GM18519 (cell line): ENCODE data around the gene PKP4.

ENCODE experiments used
- ATAC-seq: cut with Tn5 transposase; IDR thresholded peaks from one replicate; pipeline ENCODE4 v1.9.1; 2021; ENCODE audit warnings: mild to moderate bottlenecking, moderate library complexity; ENCODE audit not compliant: unreplicated experiment, low FRiP score

Gene PKP4

DNA sequence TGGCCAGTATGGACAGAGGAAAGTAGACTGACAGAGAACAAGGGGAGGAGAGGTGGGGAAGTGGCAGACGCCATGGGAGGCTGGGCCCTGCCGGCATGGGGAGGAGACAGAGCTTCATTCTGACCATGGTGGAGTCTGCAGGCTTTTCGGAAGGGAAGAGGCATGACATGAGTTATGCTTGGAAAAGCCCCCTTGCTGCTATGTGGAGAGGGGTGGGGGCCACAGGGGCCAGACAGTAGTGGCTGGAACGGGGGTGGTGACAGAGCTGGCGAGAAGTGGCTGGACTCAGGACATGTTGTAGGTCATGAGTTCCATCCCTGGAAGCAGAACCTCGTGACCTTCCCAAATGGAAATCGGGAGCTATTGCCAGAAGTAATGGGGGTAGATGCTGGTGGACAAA lies 271.7 kb downstream of the PKP4 start:
- ATAC-seq, result no peak

- no peak for ATAC-seq
Observed at GRCh38 chr2:158729451-158729850, 272.7 kb downstream of the PKP4 start.

DNA sequence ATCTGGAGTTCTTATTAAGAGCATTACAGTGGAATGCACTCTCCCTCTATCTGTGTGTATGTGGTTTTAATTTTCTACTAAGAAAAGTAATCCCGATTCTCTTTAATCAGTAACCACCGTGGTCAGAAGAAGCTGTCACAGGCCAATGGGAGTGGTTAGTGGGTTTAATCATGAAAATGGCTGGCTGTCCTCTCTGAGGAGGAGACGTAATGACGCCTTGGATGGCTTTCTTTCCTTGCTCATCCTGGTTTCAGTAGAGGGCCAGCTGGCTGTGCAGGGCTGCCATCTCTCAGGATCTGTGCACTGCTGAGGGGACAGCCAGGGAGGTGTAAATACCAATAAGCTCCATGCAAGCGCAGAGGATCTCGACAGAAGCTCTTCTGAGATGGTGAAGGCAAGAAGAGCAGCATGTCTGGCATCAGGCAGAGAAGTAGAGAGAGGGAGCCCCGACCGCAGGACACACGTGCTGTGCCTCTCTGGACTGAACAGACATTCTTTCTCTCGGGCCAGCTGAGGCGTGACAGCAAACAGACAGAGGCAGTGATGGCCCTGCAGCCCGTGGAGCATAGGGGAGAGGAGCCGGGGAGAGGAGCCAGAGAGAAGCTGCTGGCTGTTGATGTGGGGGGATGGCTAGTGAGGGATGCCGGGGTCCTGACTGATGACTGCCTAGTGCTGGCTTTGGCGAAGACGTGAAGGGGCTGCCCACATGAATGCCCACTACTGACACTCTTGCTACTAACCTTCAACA lies 273.3 kb downstream of the PKP4 start:
- ATAC-seq, result no peak

GRCh38 chr2:158730621-158731140 lies 273.9 kb downstream of the PKP4 start:
- no peak for ATAC-seq

DNA sequence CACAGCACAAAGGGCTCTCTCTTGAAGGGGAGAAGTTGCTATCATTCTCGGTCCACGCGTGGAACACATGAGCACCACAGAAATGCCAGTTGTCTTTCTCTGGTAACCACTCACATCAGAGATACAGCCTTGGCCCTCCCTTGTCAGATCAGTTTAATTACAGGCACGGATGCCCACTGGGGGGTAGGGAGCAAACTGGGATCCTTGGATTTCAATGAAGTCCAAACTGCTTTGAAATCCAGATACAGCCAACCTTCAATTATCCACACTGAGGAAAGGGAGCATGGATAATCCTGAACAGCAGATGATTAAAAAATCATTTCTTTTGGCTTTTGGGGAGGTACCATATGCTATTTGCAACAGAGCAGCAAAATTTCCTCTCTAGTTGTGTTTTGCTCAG lies 274.6 kb downstream of the PKP4 start:
- no peak for ATAC-seq
